Activated CD4-positive, alpha-beta T cell treated with anti-CD3 and anti-CD28 coated beads, Interleukin-2, amount 10 ng/mL, durations not matched to agents 24 days and 14 days (primary cell): ENCODE data around the gene UVRAG. TPM values are rescaled to one million over a fixed set of nuclear protein-coding genes. Genes with fewer than 3 reads are reported as not detected.

ENCODE experiments used
- DNase-seq: peaks from one replicate; pipeline ENCODE4 v3.0.0; 2022
- H3K27ac Mint-ChIP-seq: one replicate; pipeline ENCODE4 v1.8.0; 2022; ENCODE audit warnings: mild to moderate bottlenecking, mixed read lengths
- H3K27me3 Mint-ChIP-seq: one replicate; pipeline ENCODE4 v1.8.0; 2022; ENCODE audit warnings: mixed read lengths
- H3K36me3 Mint-ChIP-seq: one replicate; pipeline ENCODE4 v1.8.0; 2022; ENCODE audit warnings: low read depth, mild to moderate bottlenecking, mixed read lengths
- H3K4me1 Mint-ChIP-seq: one replicate; pipeline ENCODE4 v1.8.0; 2021; ENCODE audit warnings: mixed read lengths
- H3K4me3 Mint-ChIP-seq: one replicate; pipeline ENCODE4 v1.8.0; 2022; ENCODE audit warnings: mild to moderate bottlenecking, moderate library complexity, mixed read lengths
- H3K9me3 Mint-ChIP-seq: one replicate; pipeline ENCODE4 v1.8.0; 2021; ENCODE audit warnings: mixed read lengths
- intact Hi-C: fragments of 100-400 bp; cut with micrococcal nuclease; formaldehyde crosslinking; loops from one replicate; pipeline ENCODE4 v1.15.1; 2023
- total RNA-seq: library from RNA; stranded (reverse); gene quantifications from 2 replicates; pipeline ENCODE4 v1.2.3, GENCODE V29; 2022

The UVRAG gene
- total RNA-seq, 1 donor from 2014 or later, result 19.2 TPM

DNA sequence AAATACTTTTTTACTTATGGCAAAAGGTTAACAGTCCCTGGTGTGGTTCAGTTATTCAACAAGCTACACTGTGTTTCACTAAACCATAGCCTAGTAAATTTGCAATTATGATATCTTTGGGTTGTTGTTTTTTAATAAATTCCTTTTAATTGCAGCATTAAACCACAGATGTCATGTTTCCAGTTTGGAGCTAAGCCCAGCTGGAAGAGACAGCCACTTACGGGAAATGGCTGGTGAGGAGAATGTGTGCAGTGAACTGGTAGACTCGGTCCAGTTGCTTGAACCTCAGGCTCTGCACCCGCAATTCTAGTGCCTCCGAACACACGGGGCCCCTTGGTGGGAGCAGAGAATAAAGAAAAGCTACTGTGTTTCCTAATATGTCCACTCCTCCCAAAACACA is 320.5 kb downstream of the UVRAG start:
- intact Hi-C loops, result no loop called here
- no peaks in the 10 kb centered on the region for H3K27me3 Mint-ChIP-seq
- H3K9me3 Mint-ChIP-seq, result no peaks in the 10 kb centered on the region
- no peak for DNase-seq
- no peak overlapping the region for H3K27ac Mint-ChIP-seq
- peaks cover 2% of the 10 kb centered on the region for H3K36me3 Mint-ChIP-seq
- peaks cover 10% of the 10 kb centered on the region for H3K4me1 Mint-ChIP-seq
- no peak overlapping the region for H3K4me3 Mint-ChIP-seq

DNA sequence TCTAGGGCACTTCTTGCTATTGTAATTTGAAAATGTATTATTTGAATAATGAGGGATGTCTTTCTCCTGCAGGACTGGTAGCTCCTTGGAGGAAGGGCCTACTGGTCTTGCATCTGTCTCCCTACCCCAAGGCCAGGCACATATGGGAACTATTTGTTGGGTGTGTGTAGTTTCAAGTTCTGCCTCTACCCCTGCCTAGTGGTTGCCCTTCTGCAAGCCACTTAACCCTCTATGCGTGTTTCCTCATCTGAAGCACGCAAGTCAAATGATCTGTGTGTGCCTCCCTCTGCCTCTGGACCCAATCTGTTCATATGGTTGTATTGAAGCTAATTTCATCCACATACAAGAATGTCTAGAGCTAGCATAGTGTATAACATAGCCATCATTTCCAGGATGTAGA is 324.3 kb downstream of the UVRAG start:
- intact Hi-C loops, result no loop called here
- peaks cover 11% of the 10 kb centered on the region for H3K36me3 Mint-ChIP-seq

GRCh38 chr11:76140912-76141574 is 326.0 kb downstream of the UVRAG start:
- no peak for DNase-seq
- Mint-ChIP-seq H3K9me3 (no peaks in the 10 kb centered on the region), H3K4me3 (no peak overlapping the region), H3K4me1 (no peaks in the 10 kb centered on the region), H3K27me3 (no peaks in the 10 kb centered on the region), H3K27ac (no peak overlapping the region), H3K36me3 (peaks cover 9% of the 10 kb centered on the region)
- intact Hi-C loops, result no loop called here

More for the DNA sequence above, 324.3 kb downstream of the UVRAG start:
- Mint-ChIP-seq H3K27ac (no peak overlapping the region), H3K27me3 (no peaks in the 10 kb centered on the region), H3K4me3 (no peak overlapping the region), H3K9me3 (no peaks in the 10 kb centered on the region), H3K4me1 (no peaks in the 10 kb centered on the region)
- DNase-seq, result no peak

- no peak overlapping the region for H3K4me3 Mint-ChIP-seq
- no peak overlapping the region for H3K27ac Mint-ChIP-seq
- no peaks in the 10 kb centered on the region for H3K4me1 Mint-ChIP-seq
- intact Hi-C loops, result no loop called here
- no peak for DNase-seq
- H3K36me3 Mint-ChIP-seq, result peaks cover 9% of the 10 kb centered on the region
- no peaks in the 10 kb centered on the region for H3K9me3 Mint-ChIP-seq
- H3K27me3 Mint-ChIP-seq, result no peaks in the 10 kb centered on the region
These were observed 327.0 kb downstream of the UVRAG start for GRCh38 chr11:76141901-76142588.

DNA sequence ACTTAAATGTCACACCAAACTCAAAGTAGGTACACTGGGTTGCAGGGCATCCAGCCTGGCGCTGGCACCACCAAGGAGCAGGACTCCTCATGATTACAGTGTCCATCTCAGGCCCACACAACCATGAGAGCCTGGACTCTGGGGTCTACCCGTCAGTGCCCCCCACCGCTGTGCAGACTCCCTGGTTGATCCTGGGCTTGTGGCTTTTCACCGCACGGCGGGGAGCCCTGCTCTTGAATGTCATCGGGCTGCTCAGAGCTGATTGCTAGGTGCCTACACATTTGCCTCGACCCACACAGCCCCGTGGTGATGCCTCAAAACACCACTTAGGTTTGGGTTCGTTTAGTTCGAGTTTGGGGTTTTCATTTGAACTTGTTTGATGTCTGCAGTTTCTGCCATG is 328.3 kb downstream of the UVRAG start:
- intact Hi-C loops, result no loop called here
- H3K4me3 Mint-ChIP-seq, result no peak overlapping the region
- peaks cover 9% of the 10 kb centered on the region for H3K36me3 Mint-ChIP-seq
- DNase-seq, result no peak
- H3K27ac Mint-ChIP-seq, result no peak overlapping the region
- no peaks in the 10 kb centered on the region for H3K9me3 Mint-ChIP-seq
- H3K4me1 Mint-ChIP-seq, result no peaks in the 10 kb centered on the region
- H3K27me3 Mint-ChIP-seq, result no peaks in the 10 kb centered on the region

GRCh38 chr11:76147106-76147740 is 332.2 kb downstream of the UVRAG start:
- Mint-ChIP-seq H3K9me3 (no peaks in the 10 kb centered on the region), H3K36me3 (peaks cover 2% of the 10 kb centered on the region), H3K27me3 (peaks cover 10% of the 10 kb centered on the region), H3K4me1 (peaks cover 4% of the 10 kb centered on the region), H3K4me3 (no peak overlapping the region), H3K27ac (no peak overlapping the region)
- intact Hi-C loops, result no loop called here
- no peak for DNase-seq

- Mint-ChIP-seq H3K36me3 (no peaks in the 10 kb centered on the region), H3K4me3 (no peak overlapping the region), H3K4me1 (peaks cover 14% of the 10 kb centered on the region), H3K9me3 (no peaks in the 10 kb centered on the region), H3K27ac (no peak overlapping the region), H3K27me3 (peaks cover 17% of the 10 kb centered on the region)
- no peak for DNase-seq
- intact Hi-C loops, result no loop called here
These were observed 333.2 kb downstream of the UVRAG start for GRCh38 chr11:76148231-76148630.

DNA sequence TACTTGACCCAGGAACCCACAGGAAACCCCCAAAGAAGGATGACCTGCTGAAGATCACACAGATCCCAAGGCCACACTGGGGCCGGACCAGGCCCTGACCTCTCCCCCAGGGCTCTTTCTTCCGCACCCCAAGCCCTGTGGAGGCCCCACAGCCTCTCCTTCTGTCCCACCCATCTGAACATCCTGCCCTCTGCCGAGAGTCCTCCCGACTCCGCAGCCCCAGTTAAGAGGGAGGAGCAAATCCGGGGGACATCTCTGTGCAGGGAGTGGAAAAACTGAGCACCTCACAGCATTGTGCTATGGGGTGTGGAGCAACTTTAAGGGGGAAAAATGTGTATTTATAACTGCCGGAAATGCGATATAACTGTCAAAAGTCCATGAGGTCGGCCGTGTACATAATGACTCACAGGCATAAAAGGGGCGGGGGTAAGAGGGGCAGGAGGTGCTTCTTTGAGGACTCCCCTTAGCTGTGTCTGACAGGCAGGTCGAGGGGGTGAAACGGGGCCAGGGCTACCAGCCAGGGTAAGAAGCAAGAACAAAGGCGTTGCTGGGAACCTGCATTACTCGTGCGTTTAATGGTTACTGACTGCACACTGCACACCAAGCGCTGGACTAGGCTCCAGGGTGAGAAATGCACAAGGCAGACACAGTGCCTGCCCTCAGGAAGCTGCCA is 334.1 kb downstream of the UVRAG start:
- intact Hi-C loops, result no loop called here
- no peaks in the 10 kb centered on the region for H3K9me3 Mint-ChIP-seq
- no peak overlapping the region for H3K4me3 Mint-ChIP-seq
- no peaks in the 10 kb centered on the region for H3K36me3 Mint-ChIP-seq
- peaks cover 17% of the 10 kb centered on the region for H3K4me1 Mint-ChIP-seq
- no peak overlapping the region for H3K27ac Mint-ChIP-seq
- no peak for DNase-seq
- peaks cover 23% of the 10 kb centered on the region for H3K27me3 Mint-ChIP-seq

GRCh38 chr11:76149713-76150112 is 334.7 kb downstream of the UVRAG start:
- intact Hi-C loops, result loop anchor here (5.0 to 10.0 kb wide), 2 partner anchors 347 to 425 kb away; no protein-coding TSS in a partner anchor
- Mint-ChIP-seq H3K4me1 (peaks cover 17% of the 10 kb centered on the region), H3K4me3 (no peak overlapping the region)

GRCh38 chr11:76150141-76150540 is 335.1 kb downstream of the UVRAG start:
- intact Hi-C loops, result loop anchor here (5.0 to 10.0 kb wide), 2 partner anchors 348 to 425 kb away; no protein-coding TSS in a partner anchor

More at GRCh38 chr11:76149713-76150112, 334.7 kb downstream of the UVRAG start:
- DNase-seq, result no peak
- no peaks in the 10 kb centered on the region for H3K36me3 Mint-ChIP-seq
- H3K9me3 Mint-ChIP-seq, result no peaks in the 10 kb centered on the region
- no peak overlapping the region for H3K27ac Mint-ChIP-seq
- peaks cover 26% of the 10 kb centered on the region for H3K27me3 Mint-ChIP-seq

GRCh38 chr11:76151556-76152085 is 336.6 kb downstream of the UVRAG start:
- peaks cover 17% of the 10 kb centered on the region for H3K4me1 Mint-ChIP-seq
- H3K27me3 Mint-ChIP-seq, result peaks cover 28% of the 10 kb centered on the region
- no peak overlapping the region for H3K27ac Mint-ChIP-seq
- H3K36me3 Mint-ChIP-seq, result no peaks in the 10 kb centered on the region
- peak overlapping the region; percentile 77 for H3K4me3 Mint-ChIP-seq
- intact Hi-C loops, result loop anchor here (1.0 to 10.0 kb wide), 3 partner anchors 255 to 427 kb away; no protein-coding TSS in a partner anchor
- DNase-seq, result no peak
- H3K9me3 Mint-ChIP-seq, result no peaks in the 10 kb centered on the region

More at GRCh38 chr11:76150141-76150540, 335.1 kb downstream of the UVRAG start:
- no peak overlapping the region for H3K27ac Mint-ChIP-seq
- peaks cover 26% of the 10 kb centered on the region for H3K27me3 Mint-ChIP-seq
- H3K9me3 Mint-ChIP-seq, result no peaks in the 10 kb centered on the region
- no peaks in the 10 kb centered on the region for H3K36me3 Mint-ChIP-seq
- peaks cover 17% of the 10 kb centered on the region for H3K4me1 Mint-ChIP-seq
- H3K4me3 Mint-ChIP-seq, result no peak overlapping the region
- DNase-seq, result no peak

- Mint-ChIP-seq H3K36me3 (no peaks in the 10 kb centered on the region), H3K27ac (no peak overlapping the region), H3K9me3 (no peaks in the 10 kb centered on the region)
These were observed 337.2 kb downstream of the UVRAG start for GRCh38 chr11:76152086-76152681.

More at GRCh38 chr11:76152086-76152681, 337.2 kb downstream of the UVRAG start:
- Mint-ChIP-seq H3K4me3 (peak overlapping the region; percentile 77), H3K4me1 (peaks cover 17% of the 10 kb centered on the region), H3K27me3 (peaks cover 28% of the 10 kb centered on the region)
- DNase-seq, result peak; percentile 95
- intact Hi-C loops, result loop anchor here (1.0 to 10.0 kb wide), 3 partner anchors 256 to 427 kb away; no protein-coding TSS in a partner anchor
